Right atrium auricular region (tissue), 2 donors: ENCODE measurements around the gene TENM4. TPM values are rescaled to one million over a fixed set of nuclear protein-coding genes. Genes with fewer than 3 reads are reported as not detected.

ENCODE experiments used
- DNase-seq: peaks from one replicate; pipeline ENCODE4 v3.0.0-alpha.2; 2019; ENCODE audit warnings: low spot score
- H3K27ac ChIP-seq, 2 donors: fragments of 200-600 bp; sonication (generic); 1 replicate in 1 of 2; 2 replicates in 1 of 2; pipeline ENCODE4 v1.5.1; 2016 to 2019
- H3K27me3 ChIP-seq, 2 donors: fragments of 200-600 bp; sonication (generic); one replicate each; pipeline versions ENCODE4 v1.5.1 to v1.6.0; 2017 to 2019
- H3K36me3 ChIP-seq: fragments of 200-600 bp; sonication (generic); one replicate; pipeline ENCODE4 v1.5.1; 2016
- H3K4me1 ChIP-seq, 2 donors: fragments of 200-600 bp; sonication (generic); one replicate each; pipeline versions ENCODE4 v1.5.1 to v1.6.0; 2017 to 2019
- H3K4me3 ChIP-seq, 2 donors: fragments of 200-600 bp; sonication (generic); 1 replicate in 1 of 2; 2 replicates in 1 of 2; pipeline ENCODE4 v1.5.1; 2017 to 2019; ENCODE audit warnings: mild to moderate bottlenecking in 1 of 2, moderate library complexity in 1 of 2
- H3K9me3 ChIP-seq, 2 donors: fragments of 200-600 bp; sonication (generic); one replicate each; pipeline ENCODE4 v1.5.1; 2019
- CTCF ChIP-seq, 2 donors: fragments of 200-600 bp; sonication (generic); IDR thresholded peaks; one replicate each; pipeline ENCODE4 v1.5.1; 2019; ENCODE audit warnings: antibody characterized with exemption in 2 of 2
- total RNA-seq, 2 donors: library from RNA; depleted of rRNA; stranded (reverse); fragments of >200 nt; gene quantifications; one replicate each; pipeline ENCODE4 v1.1.0, GENCODE V29; 2016

Gene TENM4
- total RNA-seq, 2 donors from 2014 or later, result 0.30 to 0.98 TPM

- Histone ChIP-seq H3K27me3 (no peaks in the 10 kb centered on the region), H3K4me1 (no peaks in the 10 kb centered on the region), H3K27ac (no peak overlapping the region), H3K36me3 (no peaks in the 10 kb centered on the region), H3K9me3 (no peaks in the 10 kb centered on the region), H3K4me3 (no peak overlapping the region)
- TF ChIP-seq CTCF (IDR thresholded peaks at IDR 0.05), result no peak
- DNase-seq, result no peak
Measured at GRCh38 chr11:79160791-79161403, 279.9 kb downstream of the TENM4 start.

- H3K27me3 ChIP-seq, result no peaks in the 10 kb centered on the region
- H3K36me3 ChIP-seq, result no peaks in the 10 kb centered on the region
- no peak for DNase-seq
- no peak overlapping the region for H3K27ac ChIP-seq
- H3K4me3 ChIP-seq, result no peak overlapping the region
- H3K9me3 ChIP-seq, result no peaks in the 10 kb centered on the region
- no peaks in the 10 kb centered on the region for H3K4me1 ChIP-seq
- no peak for TF ChIP-seq CTCF (IDR thresholded peaks at IDR 0.05)
Measured at GRCh38 chr11:79159657-79160450, 281.0 kb downstream of the TENM4 start.

GRCh38 chr11:79157738-79158137 is 283.1 kb downstream of the TENM4 start:
- Histone ChIP-seq H3K4me1 (no peaks in the 10 kb centered on the region), H3K9me3 (no peaks in the 10 kb centered on the region), H3K27ac (no peak overlapping the region), H3K27me3 (no peaks in the 10 kb centered on the region), H3K36me3 (no peaks in the 10 kb centered on the region), H3K4me3 (no peak overlapping the region)
- no peak for DNase-seq
- TF ChIP-seq CTCF (IDR thresholded peaks at IDR 0.05), result no peak

- no peaks in the 10 kb centered on the region for H3K36me3 ChIP-seq
- no peak overlapping the region for H3K27ac ChIP-seq
- H3K4me1 ChIP-seq, result no peaks in the 10 kb centered on the region
- no peaks in the 10 kb centered on the region for H3K27me3 ChIP-seq
- TF ChIP-seq CTCF (IDR thresholded peaks at IDR 0.05), result no peak
- DNase-seq, result no peak
- no peaks in the 10 kb centered on the region for H3K9me3 ChIP-seq
- no peak overlapping the region for H3K4me3 ChIP-seq
Measured at GRCh38 chr11:79156031-79156430, 284.8 kb downstream of the TENM4 start.

GRCh38 chr11:79155237-79155636 is 285.6 kb downstream of the TENM4 start:
- no peaks in the 10 kb centered on the region for H3K27me3 ChIP-seq
- no peaks in the 10 kb centered on the region for H3K9me3 ChIP-seq
- no peaks in the 10 kb centered on the region for H3K36me3 ChIP-seq
- no peak overlapping the region for H3K27ac ChIP-seq
- DNase-seq, result no peak
- H3K4me1 ChIP-seq, result no peaks in the 10 kb centered on the region
- H3K4me3 ChIP-seq, result no peak overlapping the region
- TF ChIP-seq CTCF (IDR thresholded peaks at IDR 0.05), result no peak
